K562 (cell line): ENCODE measurements around the gene UVRAG. TPM values are rescaled to one million over a fixed set of nuclear protein-coding genes. Genes with fewer than 3 reads are reported as not detected.

Experiments used
- ATAC-seq: fragments of 200-7000 bp; cut with Tn5 transposase; 3 replicates; pipeline ENCODE4 v1.9.1; 2020; ENCODE audit warnings: moderate library complexity
- BruUV-seq: library from RNA; stranded (reverse); fragments of 400-500 nt; replicated peaks from 2 replicates; lab custom pipeline; 2021; lab: Mats Ljungman, UMichigan
- CTCF ChIA-PET: fragments of 300-600 bp; formaldehyde crosslinking; extraction: SDS; loops from one replicate; lab custom pipeline; 2021; ENCODE audit warnings: low intra/inter-chr PET ratio; lab: Yijun Ruan, JAX
- POLR2A ChIA-PET: fragments of 300-600, 350-650 bp; sonication (Branson Sonifier 250); formaldehyde crosslinking; extraction: SDS; loops from one replicate; lab custom pipeline; 2021; ENCODE audit warnings: antibody characterized with exemption, inconsistent platforms; lab: Yijun Ruan, JAX
- DNase-seq, 4 experiments: peaks; one replicate each; pipeline versions ENCODE4 v3.0.0 to v3.0.0-alpha.2; 2011 to 2018; ENCODE audit warnings: low spot score in 3 of 4, mixed read lengths in 3 of 4; ENCODE audit errors: extremely low read depth in 1 of 4
- FAIRE-seq: peaks from 2 replicates; lab custom pipeline; 2011; peaks lifted over from hg19 to GRCh38; lab: Jason Lieb, UNC
- H2AFZ ChIP-seq: 2 replicates; pipeline ENCODE4 v1.6.0; 2011; ENCODE audit warnings: low read depth, low read length, control low read depth, inconsistent platforms
- H3K27ac ChIP-seq: fragments of 200-600 bp; 3 replicates; pipeline ENCODE4 v1.8.0; 2011; ENCODE audit warnings: low read depth, mild to moderate bottlenecking, control low read depth, inconsistent platforms, low read length, moderate library complexity, mixed read lengths; ENCODE audit errors: extremely low read depth
- H3K27me3 ChIP-seq, 2 experiments: fragments of 300-600 bp in 1 of 2; 2 replicates in 1 of 2; 3 replicates in 1 of 2; pipeline versions ENCODE4 v1.6.0 to v1.8.0; 2011; ENCODE audit warnings: inconsistent platforms in 2 of 2, low read length in 2 of 2, mild to moderate bottlenecking in 1 of 2, mixed read lengths in 1 of 2, moderate library complexity in 1 of 2; ENCODE audit not compliant: control insufficient read depth in 2 of 2, insufficient read depth in 2 of 2
- H3K36me3 ChIP-seq: fragments of 300-600 bp; 3 replicates; pipeline ENCODE4 v1.8.0; 2011; ENCODE audit warnings: mild to moderate bottlenecking, low read length, inconsistent platforms; ENCODE audit not compliant: control insufficient read depth, insufficient read depth
- H3K4me1 ChIP-seq, 2 experiments: fragments of 200-600 bp in 1 of 2; replicated peaks in 1 of 2; 2 replicates in 1 of 2; 3 replicates in 1 of 2; pipeline versions ENCODE4 v1.5.1 to v1.8.0; 2011; ENCODE audit warnings: inconsistent platforms in 2 of 2, low read length in 2 of 2, mild to moderate bottlenecking in 1 of 2, mixed read lengths in 1 of 2, moderate library complexity in 1 of 2; ENCODE audit not compliant: control insufficient read depth in 2 of 2, insufficient read depth in 2 of 2
- H3K4me2 ChIP-seq: 2 replicates; pipeline ENCODE4 v1.6.1; 2011; ENCODE audit warnings: low read length, control low read depth, inconsistent platforms, mixed read lengths; ENCODE audit not compliant: insufficient read depth
- H3K4me3 ChIP-seq: fragments of 200-600 bp; sonication (generic), shearing (Covaris generic); 2 replicates; pipeline ENCODE4 v1.5.1; 2016; ENCODE audit warnings: control low read depth, inconsistent platforms
- H3K79me2 ChIP-seq: fragments of 200-600 bp; 3 replicates; pipeline ENCODE4 v1.8.0; 2011; ENCODE audit warnings: low read length, inconsistent platforms; ENCODE audit not compliant: control insufficient read depth, insufficient read depth
- H3K9ac ChIP-seq, 2 experiments: 2 replicates each; pipeline versions ENCODE4 v1.6.0 to v1.6.1; 2011; ENCODE audit warnings: low read depth in 2 of 2, low read length in 2 of 2, control low read depth in 1 of 2, inconsistent platforms in 1 of 2, mild to moderate bottlenecking in 1 of 2, mixed read lengths in 1 of 2; ENCODE audit not compliant: insufficient read depth in 1 of 2
- H3K9me1 ChIP-seq: one replicate; pipeline ENCODE4 v1.6.0; 2011; ENCODE audit warnings: inconsistent platforms, mild to moderate bottlenecking, low read length, moderate library complexity; ENCODE audit not compliant: control insufficient read depth, insufficient read depth
- H3K9me3 ChIP-seq: replicated peaks from 2 replicates; pipeline ENCODE4 v1.5.1; 2011; ENCODE audit warnings: low read depth, low read length, inconsistent platforms; ENCODE audit not compliant: control insufficient read depth, insufficient read depth
- H4K20me1 ChIP-seq: replicated peaks from 2 replicates; pipeline ENCODE4 v1.6.1; 2011; ENCODE audit warnings: low read length, inconsistent platforms, mixed read lengths; ENCODE audit not compliant: control insufficient read depth, insufficient read depth
- ARID1B ChIP-seq: fragments of 450-650 bp; IDR thresholded peaks from 2 replicates; pipeline ENCODE4 v1.6.1; 2016; ENCODE audit warnings: antibody characterized with exemption, mild to moderate bottlenecking, inconsistent platforms
- ARID3B ChIP-seq: fragments of 250-450 bp; sonication (Bioruptor Pico); IDR thresholded peaks from 2 replicates; pipeline ENCODE4 v1.4.0; 2020; ENCODE audit warnings: borderline replicate concordance
- FOS ChIP-seq: IDR thresholded peaks from 3 replicates; pipeline ENCODE4 v1.6.1; 2011; ENCODE audit not compliant: insufficient read length; ENCODE audit errors: extremely low read depth
- HNRNPK ChIP-seq: fragments of 200-400 bp; formaldehyde crosslinking; IDR thresholded peaks from one replicate; pipeline ENCODE4 v1.6.1; 2018; ENCODE audit warnings: mild to moderate bottlenecking, low read depth, low read length; ENCODE audit not compliant: poor library complexity, severe bottlenecking
- POLR2B ChIP-seq: fragments of 450-650 bp; IDR thresholded peaks from 2 replicates; pipeline ENCODE4 v1.6.1; 2018; ENCODE audit warnings: low read depth; ENCODE audit not compliant: partially characterized antibody
- RBM25 ChIP-seq: fragments of 200-400 bp; formaldehyde crosslinking; IDR thresholded peaks from 2 replicates; pipeline ENCODE4 v1.6.1; 2018; ENCODE audit warnings: low read length, low read depth, moderate library complexity; ENCODE audit not compliant: severe bottlenecking
- SIN3B ChIP-seq: fragments of 450-650 bp; IDR thresholded peaks from 2 replicates; pipeline ENCODE4 v1.6.1; 2017; ENCODE audit warnings: low read depth, mild to moderate bottlenecking, moderate library complexity
- SIX5 ChIP-seq, 2 experiments: IDR thresholded peaks; 2 replicates each; pipeline ENCODE4 v1.6.1; 2011; ENCODE audit warnings: low read length in 2 of 2, borderline replicate concordance in 1 of 2, low read depth in 1 of 2, mild to moderate bottlenecking in 1 of 2, moderate library complexity in 1 of 2; ENCODE audit not compliant: insufficient read depth in 1 of 2
- TAF15 ChIP-seq: fragments of 200-400 bp; formaldehyde crosslinking; IDR thresholded peaks from 2 replicates; pipeline ENCODE4 v1.6.1; 2017; ENCODE audit warnings: mild to moderate bottlenecking, low read depth, low read length, moderate library complexity
- ZNF146 ChIP-seq: IDR thresholded peaks from one replicate; pipeline ENCODE4 v1.6.1; 2018; ENCODE audit warnings: missing compliant biosample characterization; ENCODE audit not compliant: unreplicated experiment
- ZNF239 ChIP-seq: fragments of 250-450 bp; sonication (Bioruptor Pico); IDR thresholded peaks from 2 replicates; pipeline ENCODE4 v1.4.0; 2020; ENCODE audit warnings: mild to moderate bottlenecking
- ZNF274 ChIP-seq: IDR thresholded peaks from 2 replicates; pipeline ENCODE4 v1.6.1; 2011; ENCODE audit warnings: low read depth, mild to moderate bottlenecking, low read length, moderate library complexity, borderline replicate concordance
- ZNF740 ChIP-seq, 3 experiments: fragments of 200-800 bp in 1 of 3; sonication (Bioruptor generic) in 1 of 3; sonication (generic) in 1 of 3; formaldehyde crosslinking in 1 of 3; IDR thresholded peaks; 2 replicates each; pipeline versions ENCODE4 v1.6.1 to v1.8.0; 2016 to 2022; ENCODE audit warnings: mild to moderate bottlenecking in 2 of 3, missing compliant biosample characterization in 2 of 3, missing genetic modification characterization in 2 of 3, missing genetic modification reagents in 1 of 3
- in situ Hi-C: fragments of 300-500 bp; cut with MboI; formaldehyde crosslinking; loops from 4 replicates; pipeline ENCODE4 v1.15.0; 2018; ENCODE audit warnings: inconsistent platforms, mixed read lengths
- intact Hi-C: fragments of 100-400 bp; cut with micrococcal nuclease; formaldehyde crosslinking; loops from 2 replicates; pipeline ENCODE4 v1.14.2; 2022
- polyA plus RNA-seq, 8 experiments: library from polyadenylated mRNA; depleted of rRNA in 4 of 8; stranded (reverse) in 5 of 8; unstranded in 3 of 8; fragments of >200 nt; fragmentation: Nextera tagmentation in 2 of 8; fragmentation: Illumina TruSeq in 1 of 8; extraction: Ambion mirVana in 2 of 8; extraction: Trizol in 1 of 8; gene quantifications; 2 replicates each; pipeline versions ENCODE4 v1.2.1 to v1.2.3, GENCODE V29; 2011 to 2014; ENCODE audit warnings: inconsistent platforms in 1 of 8, missing spikeins in 1 of 8
- total RNA-seq, 7 experiments: library from RNA; depleted of rRNA in 6 of 7; stranded (reverse); fragments of >200 nt in 6 of 7; fragmentation: Illumina TruSeq in 2 of 7; extraction: Trizol in 2 of 7; gene quantifications; 2 replicates each; pipeline versions ENCODE4 v1.2.1 to v1.2.3, GENCODE V29; 2011 to 2021; ENCODE audit warnings: low replicate concordance in 1 of 7

Gene UVRAG
- total and polyA plus RNA-seq, 9 of the 15 experiments (the other 6 are each of a cell fraction or from before 2014, with no cell fraction given), result 3.1 to 17.8 (median 12.4) TPM

- no peak for FAIRE-seq
- no peak for ATAC-seq
- no peak for DNase-seq
- intact Hi-C loops (no loop called here), in situ Hi-C loops (no loop called here)
- H3K4me1 ChIP-seq, result peaks cover 0 to 15% of the 10 kb centered on the region in 2 experiments; a peak in 2 of 5 replicates
- no TSS peak for BruUV-seq
- ChIA-PET CTCF (no interaction called here), POLR2A (no interaction called here)
- no peaks in the 10 kb centered on the region for H3K27me3 ChIP-seq
- H3K9ac ChIP-seq, result no peak overlapping the region
- no peak overlapping the region for H3K4me2 ChIP-seq
- H3K36me3 ChIP-seq, result no peaks in the 10 kb centered on the region
- peaks cover 36% of the 10 kb centered on the region for H3K79me2 ChIP-seq
- H3K4me3 ChIP-seq, result no peak overlapping the region
- H3K27ac ChIP-seq, result no peak overlapping the region
- H3K9me3 ChIP-seq, result no peaks in the 10 kb centered on the region
- peak; percentile 65 for TF ChIP-seq RBM25
- TF ChIP-seq POLR2B, result no peak
- peak; percentile 88 for TF ChIP-seq ZNF146 (CRISPR knock-in tag)
- TF ChIP-seq SIN3B, result no peak
- H3K9me1 ChIP-seq, result no peaks in the 10 kb centered on the region
- no peaks in the 10 kb centered on the region; the same call in 1 of the 2 replicates for H4K20me1 ChIP-seq
- H2AFZ ChIP-seq, result no peak overlapping the region
Measured at GRCh38 chr11:75845324-75845723, 30.3 kb downstream of the UVRAG start.

DNA sequence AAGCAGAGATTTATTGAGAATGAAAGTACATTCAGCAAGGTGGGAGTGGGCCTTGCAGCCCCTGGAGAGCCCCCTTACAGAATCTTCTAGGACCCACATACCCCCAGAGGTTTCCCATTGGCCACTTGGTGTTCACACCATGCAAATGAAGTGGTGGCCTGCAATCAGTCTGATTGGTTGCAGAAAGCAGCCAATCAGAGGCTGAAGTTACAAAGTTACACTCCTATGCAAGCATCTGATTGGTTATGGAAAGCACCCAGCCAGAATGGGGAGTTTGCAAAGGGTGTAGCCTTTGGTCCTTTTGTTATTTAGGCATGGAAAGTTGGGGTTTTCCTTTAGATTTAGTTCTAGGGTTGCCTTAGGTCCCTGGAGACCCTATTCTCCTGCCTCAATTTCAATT lies 34.9 kb downstream of the UVRAG start:
- no peak overlapping the region for H2AFZ ChIP-seq
- in situ Hi-C loops (loop anchor here (25.0 kb wide), 1 partner anchor 413 kb away; the partner anchor contains the start of gene KLHL35), intact Hi-C loops (no loop called here)
- H3K9me3 ChIP-seq, result no peaks in the 10 kb centered on the region
- ChIA-PET CTCF (no interaction called here), POLR2A (interaction anchor here (0.7 kb wide), 1 partner anchor 296 kb away, joined by 3 read pairs; no protein-coding TSS in a partner anchor)
- H3K27me3 ChIP-seq, result no peaks in the 10 kb centered on the region
- H3K4me3 ChIP-seq, result no peak overlapping the region
- H3K36me3 ChIP-seq, result peaks cover 16% of the 10 kb centered on the region; the same call in 1 of the 3 replicates
- no peak overlapping the region for H3K4me2 ChIP-seq
- no TSS peak for BruUV-seq
- H3K9ac ChIP-seq, result no peak overlapping the region
- ATAC-seq (peak; percentile 87), FAIRE-seq (peak; percentile 42), DNase-seq (peak in 3 of 4 experiments; percentile 22 to 50 (median 33))
- H3K9me1 ChIP-seq, result no peaks in the 10 kb centered on the region
- peaks cover 4% of the 10 kb centered on the region; the same call in 1 of the 2 replicates for H4K20me1 ChIP-seq
- peaks cover 0 to 17% of the 10 kb centered on the region in 2 experiments; a peak in 3 of 5 replicates for H3K4me1 ChIP-seq
- H3K79me2 ChIP-seq, result peaks cover 36% of the 10 kb centered on the region
- H3K27ac ChIP-seq, result no peak overlapping the region
- TF ChIP-seq ARID1B, result no peak
- no peak for TF ChIP-seq ZNF740 (CRISPR knock-in tag; IDR thresholded peaks at IDR 0.05)
- TF ChIP-seq ZNF740 (tag; IDR thresholded peaks at IDR 0.05), result no peak
- TF ChIP-seq TAF15, result no peak
- no peak for TF ChIP-seq ZNF239 (CRISPR knock-in tag)
- peak; percentile 23 for TF ChIP-seq RBM25
- no peak for TF ChIP-seq ZNF274
- TF ChIP-seq ARID3B (CRISPR knock-in tag), result no peak
- TF ChIP-seq FOS, result peak; percentile 19
- TF ChIP-seq SIX5 (IDR thresholded peaks at IDR 0.05; ENCODE audit: borderline replicate concordance in 1 of 2, insufficient read depth in 1 of 2, low read depth in 1 of 2, low read length in 2 of 2), result no peak
- no peak for TF ChIP-seq HNRNPK
